Measurements from ENCODE around the gene GLMP.

GRCh38 chr1:156279837-156280236 lies 15.6 kb downstream of the GLMP start:
- TF ChIP-seq CTCF (IDR thresholded peaks at IDR 0.05; ENCODE audit: insufficient read depth, low read depth, low read length) (no peak), EZH2 (IDR thresholded peaks at IDR 0.05; ENCODE audit: insufficient read depth, low read length) (no peak)

All from astrocyte (in vitro differentiated cells and primary cell).